Muscle of leg (tissue), 11 donors: ENCODE results near the gene PDE7B. TPM values are rescaled to one million over a fixed set of nuclear protein-coding genes. Genes with fewer than 3 reads are reported as not detected.

ENCODE experiments used
- DNase-seq: peaks from one replicate; pipeline ENCODE4 v3.0.0; 2013
- H3K27ac ChIP-seq: one replicate; pipeline ENCODE4 v1.5.1; 2013; ENCODE audit warnings: mild to moderate bottlenecking, low read length, control low read depth
- H3K27me3 ChIP-seq: one replicate; pipeline ENCODE4 v1.6.1; 2013; ENCODE audit warnings: low read length; ENCODE audit not compliant: control insufficient read depth, insufficient read depth
- H3K36me3 ChIP-seq: one replicate; pipeline ENCODE4 v1.6.1; 2013; ENCODE audit warnings: low read length; ENCODE audit not compliant: control insufficient read depth, insufficient read depth
- H3K4me1 ChIP-seq: one replicate; pipeline ENCODE4 v1.6.1; 2013; ENCODE audit warnings: low read length; ENCODE audit not compliant: control insufficient read depth, insufficient read depth
- H3K4me3 ChIP-seq: one replicate; pipeline ENCODE4 v1.5.1; 2013; ENCODE audit warnings: low read length, control low read depth
- H3K9me3 ChIP-seq: replicated peaks from 2 replicates; pipeline ENCODE4 v1.6.1; 2013; ENCODE audit warnings: low read depth, low read length; ENCODE audit not compliant: control insufficient read depth
- WGBS: methylation state at CpG from one replicate; pipeline ENCODE4 v1.1.5; 2013; ENCODE audit warnings: missing lambda C conversion rate; ENCODE audit not compliant: insufficient coverage; 5-methylcytosine and 5-hydroxymethylcytosine counted together
- polyA plus RNA-seq, 8 donors: library from polyadenylated mRNA; unstranded; fragments of 120-200 nt; gene quantifications; one replicate each; pipeline versions ENCODE4 v1.2.1 to v1.2.3, GENCODE V29; 2013; ENCODE audit warnings: inconsistent platforms in 1 of 8, low replicate concordance in 1 of 8; ENCODE audit not compliant: insufficient read length in 8 of 8, insufficient read depth in 1 of 8
- total RNA-seq: library from RNA; stranded (reverse); fragments of 120-200 nt; gene quantifications from one replicate; pipeline ENCODE4 v1.2.4, GENCODE V29; 2013

Gene PDE7B
- total and polyA plus RNA-seq, 9 donors: 6.9 to 10.9 (median 8.6) TPM

GRCh38 chr6:135970750-135971149, 119.2 kb downstream of the PDE7B start:
- Histone ChIP-seq H3K27ac (no peak overlapping the region), H3K9me3 (no peaks in the 10 kb centered on the region), H3K4me3 (no peak overlapping the region), H3K4me1 (peaks cover 4% of the 10 kb centered on the region), H3K36me3 (no peaks in the 10 kb centered on the region), H3K27me3 (no peaks in the 10 kb centered on the region)
- no peak for DNase-seq
- WGBS: 91% methylated on average over 5 of the region's 7 CpGs

- WGBS: 96% methylated on average over 3 of the region's 3 CpGs
Observed at GRCh38 chr6:135971351-135971750, 119.8 kb downstream of the PDE7B start.

GRCh38 chr6:135972150-135972549, 120.6 kb downstream of the PDE7B start:
- DNase-seq: no peak
- no peaks in the 10 kb centered on the region for H3K9me3 ChIP-seq
- peaks cover 4% of the 10 kb centered on the region for H3K4me1 ChIP-seq
- no peak overlapping the region for H3K4me3 ChIP-seq
- H3K27ac ChIP-seq: no peak overlapping the region
- H3K36me3 ChIP-seq: no peaks in the 10 kb centered on the region
- H3K27me3 ChIP-seq: no peaks in the 10 kb centered on the region

More at GRCh38 chr6:135971351-135971750, 119.8 kb downstream of the PDE7B start:
- no peak overlapping the region for H3K27ac ChIP-seq
- no peak for DNase-seq
- peaks cover 4% of the 10 kb centered on the region for H3K4me1 ChIP-seq
- H3K9me3 ChIP-seq: no peaks in the 10 kb centered on the region
- H3K36me3 ChIP-seq: no peaks in the 10 kb centered on the region
- H3K27me3 ChIP-seq: no peaks in the 10 kb centered on the region
- H3K4me3 ChIP-seq: no peak overlapping the region

GRCh38 chr6:135972586-135972985, 121.1 kb downstream of the PDE7B start:
- no peaks in the 10 kb centered on the region for H3K36me3 ChIP-seq
- peak; percentile 56 for DNase-seq
- no peaks in the 10 kb centered on the region for H3K27me3 ChIP-seq
- no peaks in the 10 kb centered on the region for H3K9me3 ChIP-seq
- WGBS: no CpG with 5 or more reads among the region's 2 CpGs
- no peak overlapping the region for H3K4me3 ChIP-seq
- peaks cover 4% of the 10 kb centered on the region for H3K4me1 ChIP-seq
- no peak overlapping the region for H3K27ac ChIP-seq

- Histone ChIP-seq H3K4me3 (no peak overlapping the region), H3K36me3 (no peaks in the 10 kb centered on the region), H3K9me3 (no peaks in the 10 kb centered on the region), H3K27ac (no peak overlapping the region), H3K27me3 (no peaks in the 10 kb centered on the region), H3K4me1 (peaks cover 4% of the 10 kb centered on the region)
- WGBS: no CpG with 5 or more reads among the region's 1 CpG
- peak; percentile 59 for DNase-seq
Observed at GRCh38 chr6:135974426-135974825, 122.9 kb downstream of the PDE7B start.

GRCh38 chr6:135976585-135976984, 125.1 kb downstream of the PDE7B start:
- Histone ChIP-seq H3K27me3 (no peaks in the 10 kb centered on the region), H3K36me3 (no peaks in the 10 kb centered on the region), H3K4me3 (no peak overlapping the region), H3K27ac (no peak overlapping the region), H3K4me1 (peaks cover 4% of the 10 kb centered on the region), H3K9me3 (no peaks in the 10 kb centered on the region)
- DNase-seq: no peak

- H3K27ac ChIP-seq: no peak overlapping the region
- no peaks in the 10 kb centered on the region for H3K4me1 ChIP-seq
- no peaks in the 10 kb centered on the region for H3K9me3 ChIP-seq
- WGBS: 100% methylated on average over 1 of the region's 3 CpGs
- no peaks in the 10 kb centered on the region for H3K27me3 ChIP-seq
- H3K36me3 ChIP-seq: no peaks in the 10 kb centered on the region
- H3K4me3 ChIP-seq: no peak overlapping the region
- DNase-seq: no peak
Observed at GRCh38 chr6:135983093-135983492, 131.6 kb downstream of the PDE7B start.

- H3K4me1 ChIP-seq: no peaks in the 10 kb centered on the region
- no peaks in the 10 kb centered on the region for H3K9me3 ChIP-seq
- H3K4me3 ChIP-seq: no peak overlapping the region
- no peak overlapping the region for H3K27ac ChIP-seq
- no peaks in the 10 kb centered on the region for H3K36me3 ChIP-seq
- WGBS: 100% methylated on average over 2 of the region's 4 CpGs
- DNase-seq: no peak
- no peaks in the 10 kb centered on the region for H3K27me3 ChIP-seq
Observed at GRCh38 chr6:135983718-135984343, 132.3 kb downstream of the PDE7B start.

GRCh38 chr6:135985471-135985870, 134.0 kb downstream of the PDE7B start:
- H3K4me1 ChIP-seq: no peaks in the 10 kb centered on the region
- peak; percentile 28 for DNase-seq
- H3K27me3 ChIP-seq: no peaks in the 10 kb centered on the region
- H3K4me3 ChIP-seq: no peak overlapping the region
- H3K9me3 ChIP-seq: no peaks in the 10 kb centered on the region
- H3K27ac ChIP-seq: no peak overlapping the region
- H3K36me3 ChIP-seq: no peaks in the 10 kb centered on the region
- 43% methylated on average over 3 of the region's 3 CpGs for WGBS

- WGBS: 100% methylated on average over 1 of the region's 3 CpGs
Observed at GRCh38 chr6:135987226-135987625, 135.7 kb downstream of the PDE7B start.

GRCh38 chr6:135990439-135990838, 138.9 kb downstream of the PDE7B start:
- no peak for DNase-seq
- Histone ChIP-seq H3K27ac (no peak overlapping the region), H3K36me3 (no peaks in the 10 kb centered on the region), H3K27me3 (no peaks in the 10 kb centered on the region), H3K9me3 (no peaks in the 10 kb centered on the region), H3K4me1 (no peaks in the 10 kb centered on the region), H3K4me3 (no peak overlapping the region)
- WGBS: 100% methylated on average over 1 of the region's 4 CpGs

More at GRCh38 chr6:135987226-135987625, 135.7 kb downstream of the PDE7B start:
- Histone ChIP-seq H3K4me3 (no peak overlapping the region), H3K4me1 (no peaks in the 10 kb centered on the region), H3K27ac (no peak overlapping the region), H3K36me3 (no peaks in the 10 kb centered on the region), H3K9me3 (no peaks in the 10 kb centered on the region), H3K27me3 (no peaks in the 10 kb centered on the region)
- no peak for DNase-seq
